HEK293 (cell line): ENCODE data around the gene BCAS3.

Experiments
- RBAK ChIP-seq: fragments of 450-650 bp; formaldehyde crosslinking; IDR thresholded peaks from 2 replicates; pipeline ENCODE4 v1.5.1; 2016; ENCODE audit warnings: missing biosample characterization, missing genetic modification characterization
- ZBTB1 ChIP-seq: fragments of 450-650 bp; formaldehyde crosslinking; IDR thresholded peaks from 2 replicates; pipeline ENCODE4 v1.5.1; 2016; ENCODE audit warnings: missing biosample characterization, missing genetic modification characterization
- ZNF112 ChIP-seq: fragments of 450-650 bp; formaldehyde crosslinking; IDR thresholded peaks from 2 replicates; pipeline ENCODE4 v1.5.0; 2017; ENCODE audit warnings: missing biosample characterization, missing genetic modification characterization
- ZNF121 ChIP-seq: fragments of 450-650 bp; formaldehyde crosslinking; IDR thresholded peaks from 2 replicates; pipeline ENCODE4 v1.5.1; 2016; ENCODE audit warnings: missing biosample characterization, missing genetic modification characterization
- ZNF24 ChIP-seq: fragments of 450-650 bp; formaldehyde crosslinking; IDR thresholded peaks from 2 replicates; pipeline ENCODE4 v1.5.1; 2016; ENCODE audit warnings: missing biosample characterization, missing genetic modification characterization
- ZNF660 ChIP-seq: fragments of 450-650 bp; IDR thresholded peaks from 2 replicates; pipeline ENCODE4 v1.5.1; 2018; ENCODE audit warnings: missing biosample characterization, mild to moderate bottlenecking, missing genetic modification characterization
- TF ChIP-seq, protein P1 (sequence below): fragments of 450-650 bp; formaldehyde crosslinking; IDR thresholded peaks from 2 replicates; pipeline ENCODE4 v1.5.1; 2016; ENCODE audit warnings: missing biosample characterization, missing genetic modification characterization
- TF ChIP-seq, protein P2 (sequence below): fragments of 450-650 bp; formaldehyde crosslinking; IDR thresholded peaks from 2 replicates; pipeline ENCODE4 v1.5.1; 2016; ENCODE audit warnings: missing biosample characterization, missing genetic modification characterization
- TF ChIP-seq, protein P3 (sequence below): fragments of 450-650 bp; formaldehyde crosslinking; IDR thresholded peaks from 2 replicates; pipeline ENCODE4 v1.5.1; 2016; ENCODE audit warnings: missing biosample characterization, missing genetic modification characterization
- TF ChIP-seq, protein P4 (sequence below): fragments of 450-650 bp; formaldehyde crosslinking; IDR thresholded peaks from 2 replicates; pipeline ENCODE4 v1.5.1; 2017; ENCODE audit warnings: missing biosample characterization, missing genetic modification characterization

DNA sequence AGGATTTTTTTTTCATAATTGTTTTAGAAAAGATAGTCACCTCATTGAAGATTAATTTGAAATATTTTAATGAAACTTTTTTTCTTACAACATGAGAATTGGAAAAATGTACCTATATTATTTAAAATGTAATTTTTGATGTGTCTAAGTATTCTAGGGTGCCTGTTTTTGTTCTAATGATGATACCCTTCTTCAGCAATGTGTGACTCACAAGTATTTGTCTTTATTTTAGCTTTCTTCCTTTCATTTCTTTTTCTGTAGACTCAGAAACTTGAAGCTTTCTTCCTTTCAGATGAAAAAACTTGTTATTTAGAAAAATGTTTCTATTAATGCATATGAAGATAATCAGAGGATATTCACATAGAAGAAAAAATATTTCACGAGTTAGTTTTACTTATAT, 231.8 kb downstream of the BCAS3 start:
- TF ChIP-seq RBAK (tag by site-specific recombination) = no peak
- TF ChIP-seq ZNF121 (tag by site-specific recombination) = no peak
- TF ChIP-seq, protein P1, sequence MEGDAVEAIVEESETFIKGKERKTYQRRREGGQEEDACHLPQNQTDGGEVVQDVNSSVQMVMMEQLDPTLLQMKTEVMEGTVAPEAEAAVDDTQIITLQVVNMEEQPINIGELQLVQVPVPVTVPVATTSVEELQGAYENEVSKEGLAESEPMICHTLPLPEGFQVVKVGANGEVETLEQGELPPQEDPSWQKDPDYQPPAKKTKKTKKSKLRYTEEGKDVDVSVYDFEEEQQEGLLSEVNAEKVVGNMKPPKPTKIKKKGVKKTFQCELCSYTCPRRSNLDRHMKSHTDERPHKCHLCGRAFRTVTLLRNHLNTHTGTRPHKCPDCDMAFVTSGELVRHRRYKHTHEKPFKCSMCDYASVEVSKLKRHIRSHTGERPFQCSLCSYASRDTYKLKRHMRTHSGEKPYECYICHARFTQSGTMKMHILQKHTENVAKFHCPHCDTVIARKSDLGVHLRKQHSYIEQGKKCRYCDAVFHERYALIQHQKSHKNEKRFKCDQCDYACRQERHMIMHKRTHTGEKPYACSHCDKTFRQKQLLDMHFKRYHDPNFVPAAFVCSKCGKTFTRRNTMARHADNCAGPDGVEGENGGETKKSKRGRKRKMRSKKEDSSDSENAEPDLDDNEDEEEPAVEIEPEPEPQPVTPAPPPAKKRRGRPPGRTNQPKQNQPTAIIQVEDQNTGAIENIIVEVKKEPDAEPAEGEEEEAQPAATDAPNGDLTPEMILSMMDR (tag by site-specific recombination) = no peak
- TF ChIP-seq, protein P2, sequence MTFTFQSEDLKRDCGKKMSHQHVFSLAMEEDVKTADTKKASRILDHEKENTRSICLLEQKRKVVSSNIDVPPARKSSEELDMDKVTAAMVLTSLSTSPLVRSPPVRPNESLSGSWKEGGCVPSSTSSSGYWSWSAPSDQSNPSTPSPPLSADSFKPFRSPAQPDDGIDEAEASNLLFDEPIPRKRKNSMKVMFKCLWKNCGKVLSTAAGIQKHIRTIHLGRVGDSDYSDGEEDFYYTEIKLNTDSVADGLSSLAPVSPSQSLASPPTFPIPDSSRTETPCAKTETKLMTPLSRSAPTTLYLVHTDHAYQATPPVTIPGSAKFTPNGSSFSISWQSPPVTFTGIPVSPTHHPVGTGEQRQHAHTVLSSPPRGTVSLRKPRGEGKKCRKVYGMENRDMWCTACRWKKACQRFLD (tag by site-specific recombination) = no peak
- TF ChIP-seq, protein P3, sequence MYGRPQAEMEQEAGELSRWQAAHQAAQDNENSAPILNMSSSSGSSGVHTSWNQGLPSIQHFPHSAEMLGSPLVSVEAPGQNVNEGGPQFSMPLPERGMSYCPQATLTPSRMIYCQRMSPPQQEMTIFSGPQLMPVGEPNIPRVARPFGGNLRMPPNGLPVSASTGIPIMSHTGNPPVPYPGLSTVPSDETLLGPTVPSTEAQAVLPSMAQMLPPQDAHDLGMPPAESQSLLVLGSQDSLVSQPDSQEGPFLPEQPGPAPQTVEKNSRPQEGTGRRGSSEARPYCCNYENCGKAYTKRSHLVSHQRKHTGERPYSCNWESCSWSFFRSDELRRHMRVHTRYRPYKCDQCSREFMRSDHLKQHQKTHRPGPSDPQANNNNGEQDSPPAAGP (tag by site-specific recombination) = no peak
- TF ChIP-seq ZBTB1 (tag by site-specific recombination) = no peak
- no peak for TF ChIP-seq ZNF112
- TF ChIP-seq, protein P4, sequence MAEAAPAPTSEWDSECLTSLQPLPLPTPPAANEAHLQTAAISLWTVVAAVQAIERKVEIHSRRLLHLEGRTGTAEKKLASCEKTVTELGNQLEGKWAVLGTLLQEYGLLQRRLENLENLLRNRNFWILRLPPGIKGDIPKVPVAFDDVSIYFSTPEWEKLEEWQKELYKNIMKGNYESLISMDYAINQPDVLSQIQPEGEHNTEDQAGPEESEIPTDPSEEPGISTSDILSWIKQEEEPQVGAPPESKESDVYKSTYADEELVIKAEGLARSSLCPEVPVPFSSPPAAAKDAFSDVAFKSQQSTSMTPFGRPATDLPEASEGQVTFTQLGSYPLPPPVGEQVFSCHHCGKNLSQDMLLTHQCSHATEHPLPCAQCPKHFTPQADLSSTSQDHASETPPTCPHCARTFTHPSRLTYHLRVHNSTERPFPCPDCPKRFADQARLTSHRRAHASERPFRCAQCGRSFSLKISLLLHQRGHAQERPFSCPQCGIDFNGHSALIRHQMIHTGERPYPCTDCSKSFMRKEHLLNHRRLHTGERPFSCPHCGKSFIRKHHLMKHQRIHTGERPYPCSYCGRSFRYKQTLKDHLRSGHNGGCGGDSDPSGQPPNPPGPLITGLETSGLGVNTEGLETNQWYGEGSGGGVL (tag by site-specific recombination) = no peak
- TF ChIP-seq ZNF660 = no peak
- TF ChIP-seq ZNF24 (tag by site-specific recombination) = no peak
